Activated T-helper 1 cell treated with anti-CD3 and anti-CD28 coated beads, Interleukin-12 subunit alpha, Interleukin-12 subunit beta, Interleukin-2, Interleukin-4 antibody, amounts not matched to agents 30 ng/mL and 10 ng/mL and 1 ng/mL, durations not matched to agents 14 hours and 24 hours and 36 hours (primary cell): Measurements from ENCODE around the gene IMPA2. TPM values are rescaled to one million over a fixed set of nuclear protein-coding genes. Genes with fewer than 3 reads are reported as not detected.
"Not testable (repeated sequence)": the region's sequence is repeated elsewhere in the genome, so short reads cannot be mapped to it uniquely, and the experiment has no call there.

Experiments used
- DNase-seq: peaks from one replicate; pipeline ENCODE4 v3.0.0; 2021; ENCODE audit warnings: low spot score
- H3K27ac Mint-ChIP-seq: one replicate; pipeline ENCODE4 v1.8.0; 2021; ENCODE audit warnings: mild to moderate bottlenecking, mixed read lengths
- H3K27me3 Mint-ChIP-seq: one replicate; pipeline ENCODE4 v1.8.0; 2022; ENCODE audit warnings: mild to moderate bottlenecking, moderate library complexity, mixed read lengths; ENCODE audit not compliant: insufficient read depth
- H3K36me3 Mint-ChIP-seq: one replicate; pipeline ENCODE4 v1.8.0; 2021; ENCODE audit warnings: low read depth, mixed read lengths
- H3K4me1 Mint-ChIP-seq: one replicate; pipeline ENCODE4 v1.8.0; 2021; ENCODE audit warnings: low read depth, mixed read lengths
- H3K4me3 Mint-ChIP-seq: one replicate; pipeline ENCODE4 v1.8.0; 2021; ENCODE audit warnings: mild to moderate bottlenecking, moderate library complexity, mixed read lengths
- H3K9me3 Mint-ChIP-seq: one replicate; pipeline ENCODE4 v1.8.0; 2021; ENCODE audit warnings: mixed read lengths
- intact Hi-C: fragments of 100-400 bp; cut with micrococcal nuclease; formaldehyde crosslinking; loops from one replicate; pipeline ENCODE4 v1.15.1; 2024
- total RNA-seq: library from RNA; stranded (reverse); gene quantifications from 2 replicates; pipeline ENCODE4 v1.2.3, GENCODE V29; 2022

IMPA2 gene
- total RNA-seq, 1 donor from 2014 or later, result 19.3 TPM

DNA sequence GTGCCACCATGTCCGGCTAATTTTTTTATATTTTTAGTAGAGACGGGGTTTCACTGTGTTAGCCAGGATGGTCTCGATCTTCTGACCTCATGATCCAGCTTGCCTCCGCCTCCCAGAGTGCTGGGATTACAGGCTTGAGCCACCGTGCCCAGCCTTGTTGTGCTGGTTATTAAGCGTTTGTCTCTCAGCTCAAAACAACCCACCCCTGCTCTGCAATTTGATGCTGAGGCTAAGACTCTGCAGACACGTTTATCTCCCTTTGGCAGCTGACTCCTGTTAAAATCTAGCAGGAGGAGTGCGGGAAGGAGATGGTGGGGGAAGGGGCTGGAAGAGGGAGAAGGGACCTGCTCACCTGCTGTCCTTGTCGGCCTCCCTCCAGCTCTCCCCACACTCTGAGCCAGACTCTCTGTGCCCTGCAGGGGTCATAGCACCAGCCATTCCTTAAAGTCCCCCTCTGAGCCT, 29.9 kb upstream of the IMPA2 start:
- Mint-ChIP-seq H3K27ac (no peak overlapping the region), H3K4me1 (peaks cover 13% of the 10 kb centered on the region), H3K4me3 (no peak overlapping the region), H3K9me3 (no peaks in the 10 kb centered on the region), H3K36me3 (no peaks in the 10 kb centered on the region), H3K27me3 (no peaks in the 10 kb centered on the region)
- intact Hi-C loops, result no loop called here
- DNase-seq, result no peak

DNA sequence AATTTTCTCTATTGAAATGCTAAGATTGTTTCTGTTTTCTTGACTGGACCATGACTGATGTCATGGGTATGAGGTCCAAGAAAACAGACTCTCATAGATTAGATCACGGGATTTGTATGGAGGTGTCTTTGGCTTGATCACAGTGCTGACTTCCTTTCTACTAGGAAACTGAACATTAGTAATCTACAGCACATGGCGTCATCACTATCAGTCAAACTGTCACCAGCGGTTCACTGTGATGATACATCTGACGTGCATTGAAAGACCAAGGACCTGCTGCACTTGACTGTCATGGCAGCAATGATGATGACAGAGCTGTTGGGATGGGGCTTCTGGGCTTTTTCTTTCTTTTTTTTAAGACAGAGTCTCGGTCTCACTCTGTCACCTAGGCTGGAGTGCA, 28.2 kb upstream of the IMPA2 start:
- Mint-ChIP-seq H3K36me3 (peaks cover 1% of the 10 kb centered on the region), H3K27ac (no peak overlapping the region), H3K4me3 (no peak overlapping the region), H3K4me1 (peaks cover 9% of the 10 kb centered on the region), H3K27me3 (no peaks in the 10 kb centered on the region), H3K9me3 (peaks cover 14% of the 10 kb centered on the region)
- DNase-seq, result no peak
- intact Hi-C loops, result no loop called here

DNA sequence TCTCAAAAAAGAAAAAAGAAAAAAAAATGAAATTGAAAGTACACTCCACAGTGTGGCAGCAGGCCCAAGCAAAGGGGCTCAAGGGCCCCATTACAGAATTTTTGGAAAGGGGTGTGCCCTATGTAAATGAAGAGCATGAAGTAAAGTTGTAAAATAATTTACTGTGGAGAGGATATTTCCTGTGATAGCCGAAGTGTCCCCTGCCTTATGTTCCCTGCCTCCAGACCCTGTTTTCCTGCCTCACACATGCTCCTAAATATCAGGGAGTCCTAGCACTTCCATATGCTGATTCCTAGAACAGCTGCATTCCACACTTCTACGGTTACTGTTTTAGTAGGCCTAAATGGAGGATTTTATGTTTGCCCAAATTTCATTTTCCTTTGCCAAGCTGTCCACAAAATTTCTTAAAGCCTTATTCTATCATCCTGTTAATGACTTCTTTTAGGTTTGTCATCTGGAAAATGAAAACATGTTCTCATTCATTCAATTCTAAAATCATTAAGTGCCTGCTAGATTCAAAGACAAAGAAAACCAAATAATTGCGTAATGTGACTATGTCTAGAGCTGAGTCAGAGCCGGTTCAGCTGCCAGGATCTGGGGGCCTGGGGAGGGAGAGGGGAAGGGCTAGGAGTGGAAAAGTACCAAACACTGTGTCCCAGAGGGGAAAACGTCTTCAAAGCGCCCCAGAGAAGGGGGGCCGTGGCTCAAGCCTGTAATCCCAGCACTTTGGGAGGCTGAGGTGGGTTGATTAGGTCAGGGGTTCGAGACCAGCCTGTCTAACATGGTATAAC, 25.9 kb upstream of the IMPA2 start:
- no peak overlapping the region for H3K27ac Mint-ChIP-seq
- intact Hi-C loops, result no loop called here
- peaks cover 1% of the 10 kb centered on the region for H3K36me3 Mint-ChIP-seq
- H3K4me3 Mint-ChIP-seq, result no peak overlapping the region
- no peaks in the 10 kb centered on the region for H3K27me3 Mint-ChIP-seq
- no peak for DNase-seq
- H3K9me3 Mint-ChIP-seq, result peaks cover 14% of the 10 kb centered on the region
- H3K4me1 Mint-ChIP-seq, result peaks cover 9% of the 10 kb centered on the region

DNA sequence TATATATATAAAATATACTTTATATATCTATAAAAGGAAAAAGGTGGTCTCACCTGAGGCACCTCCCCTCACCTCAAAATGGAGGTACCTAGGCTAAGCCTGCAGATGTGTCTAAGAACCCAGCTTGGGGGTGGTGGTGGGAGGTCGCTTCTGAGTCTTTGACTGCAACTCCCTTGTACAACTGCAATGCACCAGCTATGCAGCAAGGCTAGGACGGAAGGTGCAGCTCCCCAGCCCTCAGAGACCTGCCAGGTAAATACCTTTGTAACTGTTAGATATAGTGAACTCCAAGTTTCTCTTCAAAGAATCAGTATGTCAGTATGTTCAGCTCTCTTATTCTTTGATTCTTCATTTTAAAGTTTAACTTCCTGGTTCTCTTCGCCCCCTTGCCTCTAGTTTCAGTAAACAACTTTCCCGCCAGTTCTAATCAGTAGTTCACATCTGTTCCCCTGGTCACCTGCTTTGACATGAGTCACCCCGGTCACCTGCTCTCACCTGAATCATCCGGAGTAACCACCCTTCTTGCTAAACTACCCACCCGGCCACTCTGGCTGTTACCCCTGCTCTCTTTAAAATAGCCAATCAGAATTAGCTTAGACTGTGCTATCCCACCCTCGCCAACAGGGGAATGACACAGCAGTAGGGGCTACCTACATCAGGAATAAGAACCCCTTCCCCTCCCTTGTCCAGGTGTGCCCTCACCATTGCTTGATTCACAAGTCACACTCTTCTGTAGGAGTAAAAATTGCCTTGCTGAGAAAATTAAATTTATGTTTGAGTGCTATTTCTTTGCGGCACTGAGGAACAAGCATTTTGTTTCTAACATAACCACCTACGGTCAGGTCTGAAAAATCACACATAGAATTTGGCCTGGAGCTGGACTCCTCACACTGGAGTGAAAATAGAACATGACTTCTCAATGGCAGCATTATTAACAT, 24.7 kb upstream of the IMPA2 start:
- H3K36me3 Mint-ChIP-seq, result peaks cover 1% of the 10 kb centered on the region
- no peaks in the 10 kb centered on the region for H3K27me3 Mint-ChIP-seq
- peaks cover 14% of the 10 kb centered on the region for H3K9me3 Mint-ChIP-seq
- DNase-seq, result no peak
- intact Hi-C loops, result no loop called here
- no peak overlapping the region for H3K27ac Mint-ChIP-seq
- H3K4me1 Mint-ChIP-seq, result peaks cover 9% of the 10 kb centered on the region
- H3K4me3 Mint-ChIP-seq, result no peak overlapping the region

DNA sequence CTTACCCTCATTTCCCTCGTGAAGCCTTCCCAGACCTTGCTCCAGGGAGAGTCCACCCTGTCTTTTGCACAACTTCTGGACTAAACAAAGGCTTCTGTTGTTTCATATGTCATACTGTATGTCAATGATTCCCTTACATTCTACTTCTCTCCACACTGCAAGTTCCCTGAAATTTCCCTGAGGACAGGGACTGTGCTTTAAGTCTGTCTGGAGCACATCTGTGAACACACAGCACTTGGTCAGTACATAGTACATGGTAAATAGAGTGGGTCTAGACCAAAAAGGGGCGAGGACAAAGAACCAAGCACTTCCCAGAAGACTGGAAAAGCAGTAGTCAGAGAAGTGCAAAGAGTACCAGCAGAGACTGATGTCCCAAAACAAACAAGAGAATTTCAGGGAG, 23.7 kb upstream of the IMPA2 start:
- Mint-ChIP-seq H3K4me1 (peaks cover 9% of the 10 kb centered on the region), H3K36me3 (peaks cover 1% of the 10 kb centered on the region), H3K4me3 (no peak overlapping the region), H3K27ac (no peak overlapping the region), H3K9me3 (peaks cover 14% of the 10 kb centered on the region), H3K27me3 (no peaks in the 10 kb centered on the region)
- DNase-seq, result no peak
- intact Hi-C loops, result no loop called here

DNA sequence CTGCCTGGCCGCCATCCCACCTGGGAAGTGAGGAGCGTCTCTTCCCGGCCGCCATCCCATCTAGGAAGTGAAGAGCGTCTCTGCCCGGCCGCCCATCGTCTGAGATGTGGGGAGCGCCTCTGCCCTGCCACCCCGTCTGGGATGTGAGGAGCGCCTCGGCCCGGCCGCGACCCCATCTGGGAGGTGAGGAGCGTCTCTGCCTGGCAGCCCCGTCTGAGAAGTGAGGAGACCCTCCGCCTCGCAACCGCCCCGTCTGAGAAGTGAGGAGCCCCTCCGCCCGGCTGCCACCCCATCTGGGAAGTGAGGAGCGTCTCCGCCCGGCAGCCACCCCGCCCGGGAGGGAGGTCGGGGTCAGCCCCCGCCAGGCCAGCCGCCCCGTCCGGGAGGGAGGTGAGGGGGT, 21.7 kb upstream of the IMPA2 start:
- intact Hi-C loops, H3K4me3 Mint-ChIP-seq, H3K4me1 Mint-ChIP-seq, H3K27me3 Mint-ChIP-seq, DNase-seq, H3K36me3 Mint-ChIP-seq, H3K27ac Mint-ChIP-seq: not testable (repeated sequence)
- peaks cover 14% of the 10 kb centered on the region for H3K9me3 Mint-ChIP-seq

DNA sequence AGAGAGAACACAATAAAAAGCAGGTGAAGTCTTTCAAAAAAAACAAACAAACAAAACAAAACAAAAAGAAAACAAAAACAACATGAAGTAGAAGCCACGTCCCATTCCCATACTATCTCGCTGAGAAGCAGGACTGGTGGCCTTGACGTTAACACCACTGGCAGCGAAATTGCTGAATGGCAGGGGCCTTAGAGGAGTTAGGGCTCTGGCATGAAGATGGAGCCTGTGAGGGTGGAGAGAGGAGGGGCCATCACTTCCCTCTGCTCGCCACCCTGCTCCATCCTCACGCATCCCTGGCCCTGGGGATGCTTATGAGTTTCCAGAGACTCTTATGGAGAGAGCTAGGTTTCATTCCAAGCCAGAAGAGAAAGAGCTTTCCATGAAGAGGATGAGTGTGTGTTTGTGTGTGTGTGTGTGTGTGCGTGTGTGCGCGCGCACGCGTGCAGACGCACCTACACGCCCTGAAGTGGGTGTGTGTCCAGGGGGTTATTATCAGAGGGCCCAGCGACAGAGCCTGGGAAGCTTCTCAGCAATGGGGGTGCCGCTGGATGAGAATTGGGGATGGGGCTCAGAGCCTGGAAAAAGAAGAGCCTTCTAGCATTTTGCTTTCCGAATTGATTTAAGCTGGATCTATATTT, 20.4 kb upstream of the IMPA2 start:
- Mint-ChIP-seq H3K4me3 (no peak overlapping the region), H3K27ac (no peak overlapping the region), H3K4me1 (no peaks in the 10 kb centered on the region), H3K36me3 (peaks cover 1% of the 10 kb centered on the region), H3K27me3 (peaks cover 3% of the 10 kb centered on the region), H3K9me3 (peaks cover 14% of the 10 kb centered on the region)
- DNase-seq, result no peak
- intact Hi-C loops, result no loop called here

DNA sequence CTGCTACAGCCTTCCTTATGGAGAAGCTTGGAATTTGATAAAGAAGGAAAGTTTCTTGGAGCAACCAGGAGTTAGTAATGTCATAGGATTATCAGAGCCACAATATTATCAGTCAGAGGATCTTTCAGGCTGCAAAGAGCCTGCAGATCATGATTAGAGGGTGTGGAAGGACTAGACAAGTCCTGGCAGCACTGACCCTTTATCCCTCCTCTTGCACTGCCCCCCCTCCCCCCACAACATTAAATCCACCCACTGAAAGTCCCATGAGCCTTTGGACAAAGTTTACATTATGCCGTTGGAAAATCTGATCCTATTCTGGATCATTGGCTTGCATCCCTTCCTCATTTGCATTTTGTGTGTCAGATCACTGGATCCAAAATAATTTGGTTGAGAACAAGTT, 18.7 kb upstream of the IMPA2 start:
- peaks cover 2% of the 10 kb centered on the region for H3K9me3 Mint-ChIP-seq
- H3K27ac Mint-ChIP-seq, result no peak overlapping the region
- no peak for DNase-seq
- intact Hi-C loops, result no loop called here
- H3K4me1 Mint-ChIP-seq, result no peaks in the 10 kb centered on the region
- peaks cover 6% of the 10 kb centered on the region for H3K27me3 Mint-ChIP-seq
- H3K4me3 Mint-ChIP-seq, result no peak overlapping the region
- H3K36me3 Mint-ChIP-seq, result no peaks in the 10 kb centered on the region

DNA sequence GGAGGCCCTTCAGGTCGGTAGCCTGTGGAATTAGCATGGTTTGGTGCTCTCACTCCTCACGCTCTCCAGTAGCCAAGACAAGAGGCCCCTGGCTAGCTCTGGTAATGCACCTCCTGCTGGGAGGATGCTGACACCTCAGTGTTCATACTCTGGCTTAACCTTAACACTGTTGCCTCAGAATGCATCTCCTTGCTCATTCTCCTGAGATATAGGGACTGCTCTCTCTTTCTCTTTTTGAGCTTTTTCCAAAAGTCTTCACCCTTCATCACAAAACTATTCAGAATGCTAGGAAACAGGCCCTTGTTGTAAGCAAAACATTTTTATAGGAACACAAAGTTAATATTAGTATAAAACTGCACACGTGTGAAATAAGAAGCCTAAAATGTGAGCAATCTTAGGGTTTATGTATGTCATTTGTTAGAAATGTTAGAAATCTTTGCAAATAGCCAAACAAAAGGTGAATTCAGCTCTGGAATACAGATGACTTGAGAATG, 17.3 kb upstream of the IMPA2 start:
- H3K27ac Mint-ChIP-seq, result no peak overlapping the region
- H3K27me3 Mint-ChIP-seq, result peaks cover 6% of the 10 kb centered on the region
- no peaks in the 10 kb centered on the region for H3K9me3 Mint-ChIP-seq
- DNase-seq, result no peak
- no peak overlapping the region for H3K4me3 Mint-ChIP-seq
- no peaks in the 10 kb centered on the region for H3K36me3 Mint-ChIP-seq
- intact Hi-C loops, result no loop called here
- no peaks in the 10 kb centered on the region for H3K4me1 Mint-ChIP-seq

DNA sequence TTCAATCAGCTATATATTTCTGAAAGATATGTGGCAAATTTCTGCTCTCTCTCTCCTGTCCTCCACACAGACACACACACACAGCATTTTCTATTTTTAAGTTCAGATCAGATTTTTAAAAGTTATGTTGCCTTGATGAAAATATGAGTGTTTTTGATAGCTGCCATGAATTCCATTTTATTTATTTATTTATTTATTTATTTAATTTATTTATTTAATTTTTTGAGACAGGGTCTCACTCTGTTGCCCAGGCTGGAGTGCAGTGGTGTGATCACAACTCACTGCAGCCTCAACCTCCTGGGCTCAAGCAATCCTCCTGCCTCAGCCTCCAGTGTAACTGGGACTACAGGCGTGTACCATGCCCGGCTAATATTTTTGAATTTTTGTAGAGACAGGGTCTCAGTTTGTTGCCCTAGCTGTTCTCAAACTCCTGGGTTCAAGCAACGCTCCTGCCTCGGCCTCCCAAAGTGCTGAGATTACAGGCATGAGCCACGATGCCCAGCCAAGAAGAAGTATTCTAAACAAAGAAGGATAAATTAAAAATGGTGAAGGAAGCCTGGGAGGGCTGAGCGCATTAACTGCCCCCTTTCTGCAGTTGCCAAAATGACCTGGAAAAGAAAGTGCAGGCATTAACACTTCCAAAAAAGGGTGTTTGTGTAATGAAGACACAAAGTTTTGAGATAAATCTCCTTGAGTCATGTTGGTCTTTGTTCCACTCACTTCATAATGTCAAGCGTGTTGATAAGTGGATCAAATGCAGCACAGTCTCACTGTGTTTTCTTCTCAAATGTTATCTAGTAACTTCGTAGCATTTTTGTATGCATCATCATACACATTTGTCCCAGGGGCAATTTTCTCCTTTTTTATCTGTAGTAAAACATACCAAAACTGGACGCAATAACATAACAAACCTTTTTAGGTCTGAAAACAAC, 11.1 kb upstream of the IMPA2 start:
- intact Hi-C loops, result no loop called here
- H3K27ac Mint-ChIP-seq, result no peak overlapping the region
- H3K4me1 Mint-ChIP-seq, result no peaks in the 10 kb centered on the region
- DNase-seq, result no peak
- H3K36me3 Mint-ChIP-seq, result no peaks in the 10 kb centered on the region
- H3K27me3 Mint-ChIP-seq, result peaks cover 10% of the 10 kb centered on the region
- H3K4me3 Mint-ChIP-seq, result no peak overlapping the region
- H3K9me3 Mint-ChIP-seq, result no peaks in the 10 kb centered on the region

DNA sequence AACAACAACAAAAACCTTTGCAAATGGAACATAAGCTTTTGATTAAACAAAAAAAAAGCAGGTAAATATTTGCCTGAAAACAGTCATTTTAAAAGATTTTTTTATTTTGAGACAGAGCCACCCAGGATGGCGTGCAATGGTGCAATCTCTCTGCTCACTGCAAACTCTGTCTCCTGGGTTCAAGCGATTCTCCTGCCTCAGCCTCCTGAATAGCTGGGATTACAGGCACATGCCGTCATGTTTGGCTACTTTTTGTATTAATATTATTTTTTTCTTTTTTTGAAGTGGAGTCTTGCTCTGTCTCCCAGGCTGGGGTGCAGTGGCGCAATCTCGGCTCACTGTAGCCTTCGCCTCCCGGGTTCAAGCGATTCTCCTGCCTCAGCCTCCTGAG, 10.5 kb upstream of the IMPA2 start:
- DNase-seq, H3K4me3 Mint-ChIP-seq, H3K4me1 Mint-ChIP-seq, H3K9me3 Mint-ChIP-seq, H3K27ac Mint-ChIP-seq, intact Hi-C loops, H3K36me3 Mint-ChIP-seq, H3K27me3 Mint-ChIP-seq: not testable (repeated sequence)
